ENCODE results near the gene GBF1. TPM values are rescaled to one million over a fixed set of nuclear protein-coding genes. Genes with fewer than 3 reads are reported as not detected.

Gene GBF1
- total and polyA plus RNA-seq, 8 donors: 5.7 to 47.3 (median 21.9) TPM

DNA sequence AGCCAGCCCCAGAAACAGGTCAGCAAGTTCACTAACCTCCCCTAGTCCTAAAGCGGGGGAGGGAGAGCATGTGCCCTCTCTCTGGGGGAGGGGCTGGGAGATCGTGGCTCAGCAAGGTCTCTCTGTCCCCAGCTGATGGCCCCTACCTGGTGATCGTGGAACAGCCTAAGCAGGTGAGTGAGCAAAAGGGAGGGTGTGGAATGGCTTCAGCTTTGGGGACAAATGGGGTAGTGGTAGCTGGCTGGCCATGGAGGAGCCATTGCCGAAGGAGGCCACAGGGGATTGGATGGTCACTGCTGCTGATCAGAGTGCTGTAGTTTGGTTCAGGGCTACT is 151.0 kb downstream of the GBF1 start:
- Histone ChIP-seq H3K27ac (peak overlapping the region; percentile 96 to 99 (median 98)), H3K9me3 (no peaks in the 10 kb centered on the region), H3K36me3 (peaks cover 6 to 38% (median 35%) of the 10 kb centered on the region in 4 donors), H3K4me3 (peak overlapping the region; percentile 58 to 68 (median 62)), H3K4me1 (peaks cover 33 to 66% (median 56%) of the 10 kb centered on the region in 4 donors), H3K27me3 (no peaks in the 10 kb centered on the region)
- whole genome bisulfite sequencing, 5 donors: 38 to 60% (median 41%) methylated on average over 2 to 4 of the region's 4 CpGs
- DNase-seq: peak in 1 of 2 donors; percentile 43
- intact Hi-C loops (cut with DNase I; ENCODE audit: low total_unique reads): no loop called here
- TF ChIP-seq POLR2A (IDR thresholded peaks at IDR 0.05): no peak
- TF ChIP-seq POLR2AphosphoS5 (IDR thresholded peaks at IDR 0.05): no peak
- TF ChIP-seq, protein P1, sequence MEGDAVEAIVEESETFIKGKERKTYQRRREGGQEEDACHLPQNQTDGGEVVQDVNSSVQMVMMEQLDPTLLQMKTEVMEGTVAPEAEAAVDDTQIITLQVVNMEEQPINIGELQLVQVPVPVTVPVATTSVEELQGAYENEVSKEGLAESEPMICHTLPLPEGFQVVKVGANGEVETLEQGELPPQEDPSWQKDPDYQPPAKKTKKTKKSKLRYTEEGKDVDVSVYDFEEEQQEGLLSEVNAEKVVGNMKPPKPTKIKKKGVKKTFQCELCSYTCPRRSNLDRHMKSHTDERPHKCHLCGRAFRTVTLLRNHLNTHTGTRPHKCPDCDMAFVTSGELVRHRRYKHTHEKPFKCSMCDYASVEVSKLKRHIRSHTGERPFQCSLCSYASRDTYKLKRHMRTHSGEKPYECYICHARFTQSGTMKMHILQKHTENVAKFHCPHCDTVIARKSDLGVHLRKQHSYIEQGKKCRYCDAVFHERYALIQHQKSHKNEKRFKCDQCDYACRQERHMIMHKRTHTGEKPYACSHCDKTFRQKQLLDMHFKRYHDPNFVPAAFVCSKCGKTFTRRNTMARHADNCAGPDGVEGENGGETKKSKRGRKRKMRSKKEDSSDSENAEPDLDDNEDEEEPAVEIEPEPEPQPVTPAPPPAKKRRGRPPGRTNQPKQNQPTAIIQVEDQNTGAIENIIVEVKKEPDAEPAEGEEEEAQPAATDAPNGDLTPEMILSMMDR (IDR thresholded peaks at IDR 0.05): no peak
- TF ChIP-seq EP300 (IDR thresholded peaks at IDR 0.05): no peak

DNA sequence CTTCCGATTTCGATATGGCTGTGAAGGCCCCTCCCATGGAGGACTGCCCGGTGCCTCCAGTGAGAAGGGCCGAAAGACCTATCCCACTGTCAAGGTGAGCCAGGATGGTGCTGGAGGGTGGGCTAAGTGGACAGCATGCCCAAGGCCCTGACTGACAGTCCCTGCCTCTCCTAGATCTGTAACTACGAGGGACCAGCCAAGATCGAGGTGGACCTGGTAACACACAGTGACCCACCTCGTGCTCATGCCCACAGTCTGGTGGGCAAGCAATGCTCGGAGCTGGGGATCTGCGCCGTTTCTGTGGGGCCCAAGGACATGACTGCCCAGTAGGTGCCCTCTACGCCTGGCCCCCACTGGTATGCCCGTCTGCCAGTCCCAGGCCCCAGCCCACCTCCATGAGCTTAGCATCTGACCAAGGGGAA is 151.4 kb downstream of the GBF1 start:
- Histone ChIP-seq H3K4me3 (peak overlapping the region; percentile 58 to 68 (median 62)), H3K27ac (peak overlapping the region in 4 of 5 donors; percentile 96 to 99 (median 98)), H3K9me3 (no peaks in the 10 kb centered on the region), H3K36me3 (peaks cover 11 to 42% (median 39%) of the 10 kb centered on the region in 4 donors), H3K4me1 (peaks cover 33 to 70% (median 57%) of the 10 kb centered on the region in 4 donors), H3K27me3 (no peaks in the 10 kb centered on the region)
- no peak for DNase-seq
- TF ChIP-seq EP300 (IDR thresholded peaks at IDR 0.05): no peak
- TF ChIP-seq POLR2AphosphoS5 (IDR thresholded peaks at IDR 0.05): no peak
- TF ChIP-seq, protein P1 (IDR thresholded peaks at IDR 0.05): no peak
- TF ChIP-seq POLR2A (IDR thresholded peaks at IDR 0.05): no peak
- 83 to 91% (median 89%) methylated on average over 2 to 12 of the region's 12 CpGs for WGBS, 5 donors
- intact Hi-C loops (cut with DNase I; ENCODE audit: low total_unique reads): no loop called here

DNA sequence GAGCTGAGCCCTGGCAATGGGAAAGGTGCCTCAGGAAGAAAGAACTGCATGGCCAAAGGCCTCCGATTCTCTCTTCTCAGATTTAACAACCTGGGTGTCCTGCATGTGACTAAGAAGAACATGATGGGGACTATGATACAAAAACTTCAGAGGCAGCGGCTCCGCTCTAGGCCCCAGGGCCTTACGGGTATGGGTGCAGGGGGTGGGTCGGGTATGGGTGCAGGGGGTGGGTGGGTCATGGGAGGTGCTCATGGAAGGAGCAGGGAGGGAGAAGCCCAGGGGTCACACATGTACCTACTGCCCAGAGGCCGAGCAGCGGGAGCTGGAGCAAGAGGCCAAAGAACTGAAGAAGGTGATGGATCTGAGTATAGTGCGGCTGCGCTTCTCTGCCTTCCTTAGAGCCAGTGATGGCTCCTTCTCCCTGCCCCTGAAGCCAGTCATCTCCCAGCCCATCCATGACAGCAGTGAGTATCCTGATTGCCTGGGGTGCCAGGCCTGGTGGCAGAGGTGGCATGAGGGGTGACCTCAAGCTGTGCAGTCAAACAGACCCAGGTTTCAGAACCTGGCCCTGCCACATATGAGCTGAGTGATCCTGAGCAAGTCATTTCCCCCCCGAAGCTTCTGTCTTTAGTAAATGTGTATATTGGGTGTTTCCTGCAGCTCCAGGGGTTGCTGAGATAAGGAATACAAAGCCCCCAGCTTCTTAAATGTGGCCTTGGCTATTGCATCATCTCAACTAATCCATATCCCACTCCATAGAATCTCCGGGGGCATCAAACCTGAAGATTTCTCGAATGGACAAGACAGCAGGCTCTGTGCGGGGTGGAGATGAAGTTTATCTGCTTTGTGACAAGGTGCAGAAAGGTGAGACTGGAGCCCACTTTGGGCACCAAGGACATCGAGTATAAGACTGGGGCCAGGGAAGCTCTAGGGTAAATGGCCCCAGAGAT is 152.2 kb downstream of the GBF1 start:
- 83 to 94% (median 92%) methylated on average over 14 of the region's 14 CpGs for WGBS, 5 donors
- no peaks in the 10 kb centered on the region for H3K9me3 ChIP-seq
- H3K4me3 ChIP-seq: peak overlapping the region in 2 of 4 donors; percentile 58 to 62
- H3K36me3 ChIP-seq: peaks cover 17 to 50% (median 47%) of the 10 kb centered on the region in 4 donors
- no peaks in the 10 kb centered on the region for H3K27me3 ChIP-seq
- TF ChIP-seq POLR2A (IDR thresholded peaks at IDR 0.05): no peak
- TF ChIP-seq, protein P1 (IDR thresholded peaks at IDR 0.05): no peak
- peak overlapping the region in 4 of 5 donors; percentile 96 to 99 (median 98) for H3K27ac ChIP-seq
- DNase-seq: no peak
- H3K4me1 ChIP-seq: peaks cover 33 to 75% (median 60%) of the 10 kb centered on the region in 4 donors
- intact Hi-C loops (cut with DNase I; ENCODE audit: low total_unique reads): no loop called here

DNA sequence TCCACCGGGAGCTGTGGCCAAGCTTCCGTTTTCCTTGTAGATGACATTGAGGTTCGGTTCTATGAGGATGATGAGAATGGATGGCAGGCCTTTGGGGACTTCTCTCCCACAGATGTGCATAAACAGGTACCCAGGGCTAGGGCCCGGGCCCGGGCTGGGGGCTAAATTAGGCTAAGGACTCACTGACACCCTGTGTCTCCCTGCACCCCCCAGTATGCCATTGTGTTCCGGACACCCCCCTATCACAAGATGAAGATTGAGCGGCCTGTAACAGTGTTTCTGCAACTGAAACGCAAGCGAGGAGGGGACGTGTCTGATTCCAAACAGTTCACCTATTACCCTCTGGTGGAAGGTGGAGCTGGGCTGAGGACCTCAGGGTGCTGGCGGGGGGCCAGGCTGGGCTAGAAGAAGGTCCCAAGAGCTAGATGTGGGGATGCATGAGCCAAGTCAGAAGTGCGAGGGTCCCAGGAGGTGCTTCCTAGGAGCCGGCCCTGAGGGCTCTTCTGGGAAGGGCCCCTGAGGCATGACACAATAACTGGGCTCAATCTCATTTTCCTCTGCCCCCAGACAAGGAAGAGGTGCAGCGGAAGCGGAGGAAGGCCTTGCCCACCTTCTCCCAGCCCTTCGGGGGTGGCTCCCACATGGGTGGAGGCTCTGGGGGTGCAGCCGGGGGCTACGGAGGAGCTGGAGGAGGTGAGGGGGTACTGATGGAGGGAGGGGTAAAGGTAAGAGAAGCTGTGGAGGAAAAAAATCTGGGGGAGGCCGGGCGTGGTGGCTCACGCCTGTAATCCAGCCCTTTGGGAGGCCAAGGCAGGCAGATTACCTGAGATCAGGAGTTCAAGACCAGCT is 153.1 kb downstream of the GBF1 start:
- Histone ChIP-seq H3K4me1 (peaks cover 31 to 74% (median 60%) of the 10 kb centered on the region in 4 donors), H3K27ac (peak overlapping the region in 4 of 5 donors; percentile 88 to 98 (median 92)), H3K36me3 (peaks cover 18 to 59% (median 55%) of the 10 kb centered on the region in 4 donors), H3K4me3 (peak overlapping the region; percentile 55 to 66 (median 59)), H3K27me3 (no peaks in the 10 kb centered on the region), H3K9me3 (no peaks in the 10 kb centered on the region)
- TF ChIP-seq POLR2AphosphoS5 (IDR thresholded peaks at IDR 0.05): no peak
- TF ChIP-seq, protein P1 (IDR thresholded peaks at IDR 0.05): no peak
- no peak for TF ChIP-seq EP300 (IDR thresholded peaks at IDR 0.05)
- TF ChIP-seq POLR2A (IDR thresholded peaks at IDR 0.05): no peak
- WGBS, 5 donors: 82 to 90% (median 83%) methylated on average over 18 to 21 of the region's 21 CpGs
- DNase-seq: no peak
- intact Hi-C loops (cut with DNase I; ENCODE audit: low total_unique reads): no loop called here

Data from stomach (tissue), 9 donors.